HEK293T (cell line): ENCODE results near the gene FNDC11.

ENCODE experiments used
- ARNT ChIP-seq: fragments of 450-650 bp; IDR thresholded peaks from 2 replicates; pipeline ENCODE4 v1.6.1; 2017; ENCODE audit warnings: mild to moderate bottlenecking
- CTBP1 ChIP-seq: fragments of 450-650 bp; IDR thresholded peaks from 2 replicates; pipeline ENCODE4 v1.6.1; 2016; ENCODE audit warnings: borderline replicate concordance
- ELF4 ChIP-seq: fragments of 450-650 bp; IDR thresholded peaks from 2 replicates; pipeline ENCODE4 v1.6.1; 2017; ENCODE audit warnings: antibody characterized with exemption
- FOXK2 ChIP-seq: fragments of 450-650 bp; IDR thresholded peaks from 2 replicates; pipeline ENCODE4 v1.6.1; 2016; ENCODE audit warnings: mild to moderate bottlenecking
- NFRKB ChIP-seq: fragments of 450-650 bp; IDR thresholded peaks from 2 replicates; pipeline ENCODE4 v1.6.1; 2016; ENCODE audit warnings: mild to moderate bottlenecking, moderate library complexity
- SP1 ChIP-seq: fragments of 450-650 bp; IDR thresholded peaks from 2 replicates; pipeline ENCODE4 v1.6.1; 2017
- SUZ12 ChIP-seq: fragments of 450-650 bp; IDR thresholded peaks from 2 replicates; pipeline ENCODE4 v1.6.1; 2016; ENCODE audit warnings: mild to moderate bottlenecking
- ZNF384 ChIP-seq: fragments of 450-650 bp; IDR thresholded peaks from 2 replicates; pipeline ENCODE4 v1.6.1; 2016

GRCh38 chr20:63544241-63544957, 9.6 kb upstream of the FNDC11 start:
- TF ChIP-seq FOXK2 (no peak), SP1 (no peak), ELF4 (no peak), ZNF384 (no peak), SUZ12 (no peak), ARNT (no peak), CTBP1 (no peak), NFRKB (no peak)
